ENCODE data around the gene RPL4. TPM values are rescaled to one million over a fixed set of nuclear protein-coding genes. Genes with fewer than 3 reads are reported as not detected.

The RPL4 gene
- total and polyA plus RNA-seq, 10 of the 15 experiments (the other 5 are each of a cell fraction or from before 2014, with no cell fraction given) = 2,004 to 8,888 (median 4,667) TPM

DNA sequence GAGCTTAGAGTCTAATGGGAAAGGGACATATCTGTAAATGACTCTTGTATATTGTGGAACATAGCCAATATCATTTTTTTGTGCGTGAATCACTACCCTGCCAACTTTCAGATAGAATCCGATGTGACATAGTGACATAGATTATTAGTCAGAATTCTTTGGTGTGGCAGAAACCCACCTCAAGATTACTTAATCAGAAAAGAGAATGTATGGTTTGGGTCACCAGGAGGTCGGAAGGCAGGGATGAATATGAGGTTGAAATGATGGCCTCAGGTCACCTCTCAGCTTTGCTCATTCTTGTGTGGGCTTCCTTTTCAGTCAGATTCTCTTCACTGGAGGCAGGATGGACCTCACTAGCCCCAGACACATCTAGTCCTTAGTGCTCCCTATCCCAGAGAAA lies 48.4 kb downstream of the RPL4 start (continued):
- TF ChIP-seq RUNX3 (IDR thresholded peaks at IDR 0.05; ENCODE audit: low read length) (peak; percentile 56; the same call in 1 of the 2 replicates), ZNF24 (IDR thresholded peaks at IDR 0.05) (no peak), SRF (IDR thresholded peaks at IDR 0.05; ENCODE audit: low read depth in 2 of 2, low read length in 2 of 2) (no peak)
- TF ChIP-seq, protein P1, sequence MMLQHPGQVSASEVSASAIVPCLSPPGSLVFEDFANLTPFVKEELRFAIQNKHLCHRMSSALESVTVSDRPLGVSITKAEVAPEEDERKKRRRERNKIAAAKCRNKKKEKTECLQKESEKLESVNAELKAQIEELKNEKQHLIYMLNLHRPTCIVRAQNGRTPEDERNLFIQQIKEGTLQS (IDR thresholded peaks at IDR 0.05; ENCODE audit: borderline replicate concordance, extremely low read depth, low read depth, low read length) = no peak

DNA sequence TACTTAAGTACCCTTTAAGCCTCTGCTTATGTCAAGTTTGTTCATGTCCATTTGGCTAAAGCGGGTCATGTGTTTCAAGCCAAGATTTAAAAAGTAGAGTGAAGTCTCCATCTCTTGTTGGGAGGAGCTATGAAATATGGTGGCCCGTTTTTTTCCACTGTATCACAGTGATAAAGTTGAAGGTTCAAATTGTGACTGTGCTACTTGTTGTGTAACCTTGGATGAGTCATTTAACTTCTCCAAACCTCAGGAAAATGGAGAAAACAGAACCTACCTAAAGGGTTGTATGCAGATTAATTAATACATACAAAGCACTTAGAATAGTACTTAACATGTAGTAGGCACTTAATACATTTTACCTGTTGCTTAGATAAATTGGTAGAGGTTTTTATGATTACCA lies 50.5 kb downstream of the RPL4 start:
- Histone ChIP-seq H3K79me2 (ENCODE audit: control insufficient read depth, insufficient read depth, low read length) (no peaks in the 10 kb centered on the region), H3K9me3 (replicated peaks; ENCODE audit: control insufficient read depth, insufficient read depth, low read length) (no peaks in the 10 kb centered on the region; the same call in 2 of the 3 replicates), H2AFZ (ENCODE audit: control insufficient read depth, low read depth, low read length) (no peak overlapping the region), H3K27me3 (replicated peaks in 1 of 2; ENCODE audit: control insufficient read depth in 2 of 2, insufficient read depth in 2 of 2, low read length in 1 of 2) (no peaks in the 10 kb centered on the region), H3K36me3 (ENCODE audit: control insufficient read depth in 2 of 2, insufficient read depth in 2 of 2, low read length in 1 of 2) (peaks cover 2 to 8% of the 10 kb centered on the region in 2 experiments; a peak in 2 of 4 replicates), H3K27ac (ENCODE audit: control insufficient read depth, insufficient read depth) (no peak overlapping the region), H3K4me1 (ENCODE audit: control insufficient read depth, insufficient read depth, low read length) (no peaks in the 10 kb centered on the region), H3K4me2 (ENCODE audit: control insufficient read depth, insufficient read depth) (no peak overlapping the region), H3K4me3 (no peak overlapping the region), H3K9ac (ENCODE audit: control insufficient read depth, insufficient read depth, low read length) (no peak overlapping the region), H4K20me1 (ENCODE audit: control insufficient read depth, insufficient read depth) (no peaks in the 10 kb centered on the region)
- CTCF ChIA-PET = interaction anchor here (1.7 to 3.0 kb wide), 2 partner anchors 13 to 44 kb away, joined by 4 to 8 read pairs; no protein-coding TSS in a partner anchor
- WGBS (ENCODE audit: insufficient coverage, insufficient replicate concordance, low lambda C conversion rate, missing lambda C conversion rate) = 92% methylated on average over 2 of the region's 2 CpGs
- intact Hi-C loops (cut with micrococcal nuclease; ENCODE audit: unreplicated experiment) (no loop called here), in situ Hi-C loops (cut with MboI) (no loop called here)
- FAIRE-seq (no peak), ATAC-seq (no peak), DNase-seq (ENCODE audit: low read depth, low spot score) (no peak)
- RAD21 ChIA-PET (ENCODE audit: unreplicated experiment) = no interaction called here
- SMC1A ChIA-PET (ENCODE audit: uncharacterized antibody, unreplicated experiment) = no interaction called here
- no TSS peak for BruUV-seq (replicated peaks)
- POLR2A ChIA-PET = interaction anchor here (0.6 kb wide), 1 partner anchor 30 kb away, joined by 6 read pairs; no protein-coding TSS in a partner anchor
- TF ChIP-seq MTA2 (IDR thresholded peaks at IDR 0.05; ENCODE audit: low read depth) (no peak), JUND (IDR thresholded peaks at IDR 0.05; ENCODE audit: low read depth, low read length) (no peak), HDAC2 (IDR thresholded peaks at IDR 0.05) (no peak), CHD4 (IDR thresholded peaks at IDR 0.05) (no peak), YY1 (IDR thresholded peaks at IDR 0.05; ENCODE audit: low read depth, low read length) (no peak), MEF2B (IDR thresholded peaks at IDR 0.05; ENCODE audit: partially characterized antibody, poor library complexity, severe bottlenecking) (no peak), POLR2A (IDR thresholded peaks at IDR 0.05; ENCODE audit: low read depth, low read length) (no peak)
- TF ChIP-seq, protein P2, sequence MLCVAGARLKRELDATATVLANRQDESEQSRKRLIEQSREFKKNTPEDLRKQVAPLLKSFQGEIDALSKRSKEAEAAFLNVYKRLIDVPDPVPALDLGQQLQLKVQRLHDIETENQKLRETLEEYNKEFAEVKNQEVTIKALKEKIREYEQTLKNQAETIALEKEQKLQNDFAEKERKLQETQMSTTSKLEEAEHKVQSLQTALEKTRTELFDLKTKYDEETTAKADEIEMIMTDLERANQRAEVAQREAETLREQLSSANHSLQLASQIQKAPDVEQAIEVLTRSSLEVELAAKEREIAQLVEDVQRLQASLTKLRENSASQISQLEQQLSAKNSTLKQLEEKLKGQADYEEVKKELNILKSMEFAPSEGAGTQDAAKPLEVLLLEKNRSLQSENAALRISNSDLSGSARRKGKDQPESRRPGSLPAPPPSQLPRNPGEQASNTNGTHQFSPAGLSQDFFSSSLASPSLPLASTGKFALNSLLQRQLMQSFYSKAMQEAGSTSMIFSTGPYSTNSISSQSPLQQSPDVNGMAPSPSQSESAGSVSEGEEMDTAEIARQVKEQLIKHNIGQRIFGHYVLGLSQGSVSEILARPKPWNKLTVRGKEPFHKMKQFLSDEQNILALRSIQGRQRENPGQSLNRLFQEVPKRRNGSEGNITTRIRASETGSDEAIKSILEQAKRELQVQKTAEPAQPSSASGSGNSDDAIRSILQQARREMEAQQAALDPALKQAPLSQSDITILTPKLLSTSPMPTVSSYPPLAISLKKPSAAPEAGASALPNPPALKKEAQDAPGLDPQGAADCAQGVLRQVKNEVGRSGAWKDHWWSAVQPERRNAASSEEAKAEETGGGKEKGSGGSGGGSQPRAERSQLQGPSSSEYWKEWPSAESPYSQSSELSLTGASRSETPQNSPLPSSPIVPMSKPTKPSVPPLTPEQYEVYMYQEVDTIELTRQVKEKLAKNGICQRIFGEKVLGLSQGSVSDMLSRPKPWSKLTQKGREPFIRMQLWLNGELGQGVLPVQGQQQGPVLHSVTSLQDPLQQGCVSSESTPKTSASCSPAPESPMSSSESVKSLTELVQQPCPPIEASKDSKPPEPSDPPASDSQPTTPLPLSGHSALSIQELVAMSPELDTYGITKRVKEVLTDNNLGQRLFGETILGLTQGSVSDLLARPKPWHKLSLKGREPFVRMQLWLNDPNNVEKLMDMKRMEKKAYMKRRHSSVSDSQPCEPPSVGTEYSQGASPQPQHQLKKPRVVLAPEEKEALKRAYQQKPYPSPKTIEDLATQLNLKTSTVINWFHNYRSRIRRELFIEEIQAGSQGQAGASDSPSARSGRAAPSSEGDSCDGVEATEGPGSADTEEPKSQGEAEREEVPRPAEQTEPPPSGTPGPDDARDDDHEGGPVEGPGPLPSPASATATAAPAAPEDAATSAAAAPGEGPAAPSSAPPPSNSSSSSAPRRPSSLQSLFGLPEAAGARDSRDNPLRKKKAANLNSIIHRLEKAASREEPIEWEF (IDR thresholded peaks at IDR 0.05; ENCODE audit: insufficient replicate concordance, low read depth, low read length) = no peak
- TF ChIP-seq, protein P3, sequence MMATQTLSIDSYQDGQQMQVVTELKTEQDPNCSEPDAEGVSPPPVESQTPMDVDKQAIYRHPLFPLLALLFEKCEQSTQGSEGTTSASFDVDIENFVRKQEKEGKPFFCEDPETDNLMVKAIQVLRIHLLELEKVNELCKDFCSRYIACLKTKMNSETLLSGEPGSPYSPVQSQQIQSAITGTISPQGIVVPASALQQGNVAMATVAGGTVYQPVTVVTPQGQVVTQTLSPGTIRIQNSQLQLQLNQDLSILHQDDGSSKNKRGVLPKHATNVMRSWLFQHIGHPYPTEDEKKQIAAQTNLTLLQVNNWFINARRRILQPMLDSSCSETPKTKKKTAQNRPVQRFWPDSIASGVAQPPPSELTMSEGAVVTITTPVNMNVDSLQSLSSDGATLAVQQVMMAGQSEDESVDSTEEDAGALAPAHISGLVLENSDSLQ (IDR thresholded peaks at IDR 0.05) = no peak
- TF ChIP-seq, protein P4, sequence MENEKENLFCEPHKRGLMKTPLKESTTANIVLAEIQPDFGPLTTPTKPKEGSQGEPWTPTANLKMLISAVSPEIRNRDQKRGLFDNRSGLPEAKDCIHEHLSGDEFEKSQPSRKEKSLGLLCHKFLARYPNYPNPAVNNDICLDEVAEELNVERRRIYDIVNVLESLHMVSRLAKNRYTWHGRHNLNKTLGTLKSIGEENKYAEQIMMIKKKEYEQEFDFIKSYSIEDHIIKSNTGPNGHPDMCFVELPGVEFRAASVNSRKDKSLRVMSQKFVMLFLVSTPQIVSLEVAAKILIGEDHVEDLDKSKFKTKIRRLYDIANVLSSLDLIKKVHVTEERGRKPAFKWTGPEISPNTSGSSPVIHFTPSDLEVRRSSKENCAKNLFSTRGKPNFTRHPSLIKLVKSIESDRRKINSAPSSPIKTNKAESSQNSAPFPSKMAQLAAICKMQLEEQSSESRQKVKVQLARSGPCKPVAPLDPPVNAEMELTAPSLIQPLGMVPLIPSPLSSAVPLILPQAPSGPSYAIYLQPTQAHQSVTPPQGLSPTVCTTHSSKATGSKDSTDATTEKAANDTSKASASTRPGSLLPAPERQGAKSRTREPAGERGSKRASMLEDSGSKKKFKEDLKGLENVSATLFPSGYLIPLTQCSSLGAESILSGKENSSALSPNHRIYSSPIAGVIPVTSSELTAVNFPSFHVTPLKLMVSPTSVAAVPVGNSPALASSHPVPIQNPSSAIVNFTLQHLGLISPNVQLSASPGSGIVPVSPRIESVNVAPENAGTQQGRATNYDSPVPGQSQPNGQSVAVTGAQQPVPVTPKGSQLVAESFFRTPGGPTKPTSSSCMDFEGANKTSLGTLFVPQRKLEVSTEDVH (IDR thresholded peaks at IDR 0.05; ENCODE audit: low read depth, partially characterized antibody) = no peak

Data from GM12878 (cell line).